Endothelial cell of umbilical vein (primary cell): ENCODE measurements around the gene ZNF544.
"Not testable (repeated sequence)": the region's sequence is repeated elsewhere in the genome, so short reads cannot be mapped to it uniquely, and the experiment has no call there.

Experiments used
- GATA2 ChIP-seq: IDR thresholded peaks from 2 replicates; pipeline ENCODE4 v1.7.0; 2011; ENCODE audit warnings: low read depth, mild to moderate bottlenecking, moderate library complexity, mixed read lengths, low read length; ENCODE audit not compliant: insufficient read length, insufficient read depth
- POLR2AphosphoS5 ChIP-seq: IDR thresholded peaks from 2 replicates; pipeline ENCODE4 v1.6.1; 2012; ENCODE audit warnings: low read depth, mild to moderate bottlenecking, control low read depth, low read length, moderate library complexity; ENCODE audit not compliant: insufficient read depth
- TF ChIP-seq, protein P1 (sequence below), 2 donors: IDR thresholded peaks; 1 replicate in 1 of 2; 2 replicates in 1 of 2; pipeline ENCODE4 v1.5.1; 2011; ENCODE audit warnings: low read length in 2 of 2, mild to moderate bottlenecking in 2 of 2, moderate library complexity in 2 of 2, control low read depth in 1 of 2, inconsistent platforms in 1 of 2, low read depth in 1 of 2; ENCODE audit not compliant: insufficient read depth in 1 of 2; ENCODE audit errors: extremely low read depth in 1 of 2

DNA sequence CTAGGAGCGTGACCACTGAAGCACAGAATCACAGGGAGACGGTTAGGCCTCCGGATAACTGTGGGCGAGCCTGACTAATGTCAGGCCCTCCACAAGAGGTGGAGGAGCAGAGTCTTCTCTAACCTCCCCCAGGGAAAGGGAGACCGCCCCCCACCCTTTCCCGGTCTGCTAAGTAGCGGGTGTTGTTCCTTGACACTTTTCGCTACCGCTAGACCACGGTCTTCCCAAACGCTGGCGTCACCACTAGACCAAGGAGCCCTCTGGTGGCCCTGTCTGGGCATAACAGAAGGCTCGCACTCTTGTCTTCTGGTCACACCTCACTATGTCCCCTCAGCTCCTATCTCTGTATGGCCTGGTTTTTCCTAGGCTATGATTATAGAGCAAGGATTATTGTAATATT, 82.0 kb downstream of the ZNF544 start:
- not testable (repeated sequence) for TF ChIP-seq POLR2AphosphoS5, GATA2
- TF ChIP-seq, protein P1, sequence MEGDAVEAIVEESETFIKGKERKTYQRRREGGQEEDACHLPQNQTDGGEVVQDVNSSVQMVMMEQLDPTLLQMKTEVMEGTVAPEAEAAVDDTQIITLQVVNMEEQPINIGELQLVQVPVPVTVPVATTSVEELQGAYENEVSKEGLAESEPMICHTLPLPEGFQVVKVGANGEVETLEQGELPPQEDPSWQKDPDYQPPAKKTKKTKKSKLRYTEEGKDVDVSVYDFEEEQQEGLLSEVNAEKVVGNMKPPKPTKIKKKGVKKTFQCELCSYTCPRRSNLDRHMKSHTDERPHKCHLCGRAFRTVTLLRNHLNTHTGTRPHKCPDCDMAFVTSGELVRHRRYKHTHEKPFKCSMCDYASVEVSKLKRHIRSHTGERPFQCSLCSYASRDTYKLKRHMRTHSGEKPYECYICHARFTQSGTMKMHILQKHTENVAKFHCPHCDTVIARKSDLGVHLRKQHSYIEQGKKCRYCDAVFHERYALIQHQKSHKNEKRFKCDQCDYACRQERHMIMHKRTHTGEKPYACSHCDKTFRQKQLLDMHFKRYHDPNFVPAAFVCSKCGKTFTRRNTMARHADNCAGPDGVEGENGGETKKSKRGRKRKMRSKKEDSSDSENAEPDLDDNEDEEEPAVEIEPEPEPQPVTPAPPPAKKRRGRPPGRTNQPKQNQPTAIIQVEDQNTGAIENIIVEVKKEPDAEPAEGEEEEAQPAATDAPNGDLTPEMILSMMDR (IDR thresholded peaks at IDR 0.05; ENCODE audit: extremely low read depth in 1 of 2, insufficient read depth in 1 of 2, low read depth in 1 of 2, low read length in 2 of 2), result peak; percentile 15 to 33
